Stomach (tissue), 4 donors: ENCODE data around the gene PCBP3.

ENCODE experiments used
- POLR2A ChIP-seq, 4 donors: fragments of 450-650 bp; IDR thresholded peaks; one replicate each; pipeline ENCODE4 v1.6.1; 2016; ENCODE audit warnings: antibody characterized with exemption in 4 of 4, control low read depth in 2 of 4, mild to moderate bottlenecking in 1 of 4, moderate library complexity in 1 of 4
- POLR2AphosphoS5 ChIP-seq, 3 donors: sonication (generic); formaldehyde crosslinking; IDR thresholded peaks; one replicate each; pipeline ENCODE4 v1.6.1; 2016; ENCODE audit warnings: antibody characterized with exemption in 3 of 3
- TF ChIP-seq, protein P1 (sequence below), 7 experiments: fragments of 450-650 bp in 4 of 7; fragments of 200-600 bp in 3 of 7; sonication (generic) in 3 of 7; IDR thresholded peaks; one replicate each; pipeline ENCODE4 v1.5.1; 2016 to 2019; ENCODE audit warnings: antibody characterized with exemption in 7 of 7, control low read depth in 2 of 7, mild to moderate bottlenecking in 1 of 7

DNA sequence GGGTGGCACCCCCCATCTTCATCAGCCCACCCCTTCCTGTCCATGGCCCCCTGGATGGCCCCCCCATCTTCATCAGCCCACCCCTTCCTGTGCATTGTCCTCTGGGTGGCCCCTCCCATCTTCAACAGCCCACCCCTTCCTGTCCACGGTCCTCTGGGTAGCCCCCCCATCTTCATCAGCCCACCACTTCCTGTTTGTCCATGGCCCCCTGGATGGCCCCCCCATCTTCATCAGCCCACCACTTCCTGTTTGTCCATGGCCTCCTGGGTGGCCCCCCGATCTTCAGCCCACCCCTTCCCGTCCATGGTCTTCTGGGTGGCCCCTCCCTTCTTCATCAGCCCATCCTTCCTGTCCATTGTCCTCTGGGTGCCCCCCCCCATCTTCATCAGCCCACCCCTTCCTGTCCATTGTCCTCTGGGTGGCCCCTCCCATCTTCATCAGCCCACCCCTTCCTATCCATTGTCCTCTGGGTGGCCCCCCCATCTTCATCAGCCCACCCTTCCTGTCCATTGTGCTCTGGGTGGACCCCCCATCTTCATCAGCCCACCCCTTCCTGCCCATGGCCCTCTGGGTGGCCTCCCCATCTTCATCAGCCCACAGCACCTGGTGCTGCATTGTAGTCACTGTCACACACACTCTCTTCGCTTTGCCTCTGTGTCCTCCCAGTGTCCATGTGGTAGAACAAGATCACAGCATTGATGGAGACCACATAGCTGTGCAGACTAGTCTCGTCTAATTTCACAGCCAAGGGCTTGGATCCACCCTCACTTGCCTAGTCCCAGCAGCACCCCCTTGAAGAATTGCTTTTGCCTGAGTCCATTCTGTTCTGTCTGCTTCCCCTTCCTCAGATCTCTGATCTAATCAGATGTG, 95.9 kb downstream of the PCBP3 start:
- TF ChIP-seq, protein P1, sequence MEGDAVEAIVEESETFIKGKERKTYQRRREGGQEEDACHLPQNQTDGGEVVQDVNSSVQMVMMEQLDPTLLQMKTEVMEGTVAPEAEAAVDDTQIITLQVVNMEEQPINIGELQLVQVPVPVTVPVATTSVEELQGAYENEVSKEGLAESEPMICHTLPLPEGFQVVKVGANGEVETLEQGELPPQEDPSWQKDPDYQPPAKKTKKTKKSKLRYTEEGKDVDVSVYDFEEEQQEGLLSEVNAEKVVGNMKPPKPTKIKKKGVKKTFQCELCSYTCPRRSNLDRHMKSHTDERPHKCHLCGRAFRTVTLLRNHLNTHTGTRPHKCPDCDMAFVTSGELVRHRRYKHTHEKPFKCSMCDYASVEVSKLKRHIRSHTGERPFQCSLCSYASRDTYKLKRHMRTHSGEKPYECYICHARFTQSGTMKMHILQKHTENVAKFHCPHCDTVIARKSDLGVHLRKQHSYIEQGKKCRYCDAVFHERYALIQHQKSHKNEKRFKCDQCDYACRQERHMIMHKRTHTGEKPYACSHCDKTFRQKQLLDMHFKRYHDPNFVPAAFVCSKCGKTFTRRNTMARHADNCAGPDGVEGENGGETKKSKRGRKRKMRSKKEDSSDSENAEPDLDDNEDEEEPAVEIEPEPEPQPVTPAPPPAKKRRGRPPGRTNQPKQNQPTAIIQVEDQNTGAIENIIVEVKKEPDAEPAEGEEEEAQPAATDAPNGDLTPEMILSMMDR (IDR thresholded peaks at IDR 0.05): no peak
- TF ChIP-seq POLR2A (IDR thresholded peaks at IDR 0.05): no peak
- TF ChIP-seq POLR2AphosphoS5 (IDR thresholded peaks at IDR 0.05): no peak
